DND-41 (cell line): ENCODE results near the gene SMARCA4.
"Not testable (repeated sequence)": the region's sequence is repeated elsewhere in the genome, so short reads cannot be mapped to it uniquely, and the experiment has no call there.

Experiments used
- ATAC-seq: fragments of 200-7000 bp; cut with Tn5 transposase; 3 replicates; pipeline ENCODE4 v1.9.1; 2021; ENCODE audit warnings: low read depth; ENCODE audit not compliant: insufficient read depth
- DNase-seq: peaks from one replicate; pipeline ENCODE4 v3.0.0-alpha.2; 2020
- H2AFZ ChIP-seq: 2 replicates; pipeline ENCODE4 v1.6.0; 2012; ENCODE audit warnings: low read depth, low read length
- H3K27ac ChIP-seq: 2 replicates; pipeline ENCODE4 v1.5.1; 2012; ENCODE audit warnings: low read length, inconsistent platforms
- H3K27me3 ChIP-seq: fragments of 200-600 bp; sonication (generic); 2 replicates; pipeline ENCODE4 v1.6.0; 2012; ENCODE audit warnings: low read length, mild to moderate bottlenecking, inconsistent platforms; ENCODE audit not compliant: insufficient read depth, poor library complexity
- H3K36me3 ChIP-seq: 2 replicates; pipeline ENCODE4 v1.5.1; 2012; ENCODE audit warnings: low read length, inconsistent platforms; ENCODE audit not compliant: insufficient read depth
- H3K4me1 ChIP-seq: 2 replicates; pipeline ENCODE4 v1.5.1; 2012; ENCODE audit warnings: mild to moderate bottlenecking, low read length; ENCODE audit not compliant: insufficient read depth
- H3K4me2 ChIP-seq: 2 replicates; pipeline ENCODE4 v1.6.0; 2012; ENCODE audit warnings: mild to moderate bottlenecking, moderate library complexity, low read length, inconsistent platforms; ENCODE audit not compliant: insufficient read depth
- H3K4me3 ChIP-seq, 2 experiments: fragments of 200-600 bp in 1 of 2; shearing (Covaris generic) in 1 of 2; 2 replicates each; pipeline ENCODE4 v1.5.1; 2012 to 2016; ENCODE audit warnings: inconsistent platforms in 2 of 2, low read length in 2 of 2, mild to moderate bottlenecking in 2 of 2, low read depth in 1 of 2, moderate library complexity in 1 of 2
- H3K79me2 ChIP-seq: 2 replicates; pipeline ENCODE4 v1.6.0; 2012; ENCODE audit warnings: low read length, inconsistent platforms; ENCODE audit not compliant: insufficient read depth
- H3K9ac ChIP-seq: 2 replicates; pipeline ENCODE4 v1.6.0; 2012; ENCODE audit warnings: low read depth, mild to moderate bottlenecking, inconsistent platforms, low read length, moderate library complexity
- H3K9me3 ChIP-seq: 2 replicates; pipeline ENCODE4 v1.5.1; 2012; ENCODE audit warnings: low read length, moderate library complexity, mild to moderate bottlenecking, inconsistent platforms; ENCODE audit not compliant: insufficient read depth, severe bottlenecking
- H4K20me1 ChIP-seq: 2 replicates; pipeline ENCODE4 v1.6.0; 2012; ENCODE audit warnings: low read length; ENCODE audit not compliant: insufficient read depth
- CTCF ChIP-seq: IDR thresholded peaks from 2 replicates; pipeline ENCODE4 v1.5.1; 2012; ENCODE audit warnings: borderline replicate concordance, low read length, moderate library complexity, mild to moderate bottlenecking; ENCODE audit not compliant: poor library complexity, severe bottlenecking; ENCODE audit errors: extremely low read depth
- EZH2 ChIP-seq: IDR thresholded peaks from 3 replicates; pipeline ENCODE4 v1.6.1; 2012; ENCODE audit warnings: borderline replicate concordance, low read depth, mild to moderate bottlenecking, moderate library complexity, low read length, inconsistent platforms; ENCODE audit not compliant: severe bottlenecking

The SMARCA4 gene

GRCh38 chr19:10988380-10988779 is 27.6 kb downstream of the SMARCA4 start:
- no peak overlapping the region for H3K4me3 ChIP-seq
- H3K27ac ChIP-seq: no peak overlapping the region
- ATAC-seq (no peak), DNase-seq (no peak)
- no peak overlapping the region for H3K9ac ChIP-seq
- H3K4me1 ChIP-seq: no peaks in the 10 kb centered on the region
- no peak overlapping the region for H2AFZ ChIP-seq
- no peaks in the 10 kb centered on the region for H3K9me3 ChIP-seq
- peaks cover 47% of the 10 kb centered on the region for H3K79me2 ChIP-seq
- H3K36me3 ChIP-seq: peaks cover 99% of the 10 kb centered on the region
- TF ChIP-seq EZH2 (no peak), CTCF (no peak)
- H4K20me1 ChIP-seq: peaks cover 54% of the 10 kb centered on the region
- no peak overlapping the region for H3K4me2 ChIP-seq
- no peaks in the 10 kb centered on the region for H3K27me3 ChIP-seq

GRCh38 chr19:10988921-10989320 is 28.1 kb downstream of the SMARCA4 start:
- no peaks in the 10 kb centered on the region for H3K9me3 ChIP-seq
- ATAC-seq: no peak
- TF ChIP-seq CTCF (no peak), EZH2 (no peak)
- H3K36me3 ChIP-seq: peaks cover 99% of the 10 kb centered on the region
- H3K27ac ChIP-seq: no peak overlapping the region
- no peak overlapping the region for H3K4me2 ChIP-seq
- peaks cover 49% of the 10 kb centered on the region for H4K20me1 ChIP-seq
- H3K79me2 ChIP-seq: peaks cover 41% of the 10 kb centered on the region
- H3K4me1 ChIP-seq: no peaks in the 10 kb centered on the region
- H3K27me3 ChIP-seq: no peaks in the 10 kb centered on the region
- H3K4me3 ChIP-seq: no peak overlapping the region
- no peak for DNase-seq
- no peak overlapping the region for H2AFZ ChIP-seq
- no peak overlapping the region for H3K9ac ChIP-seq

GRCh38 chr19:10991076-10991475 is 30.2 kb downstream of the SMARCA4 start:
- Histone ChIP-seq H3K9ac (no peak overlapping the region), H3K4me3 (no peak overlapping the region), H2AFZ (no peak overlapping the region), H3K4me2 (no peak overlapping the region), H3K27me3 (no peaks in the 10 kb centered on the region), H4K20me1 (peaks cover 34% of the 10 kb centered on the region), H3K4me1 (no peaks in the 10 kb centered on the region), H3K36me3 (peaks cover 96% of the 10 kb centered on the region), H3K9me3 (no peaks in the 10 kb centered on the region), H3K79me2 (peaks cover 20% of the 10 kb centered on the region; the same call in 1 of the 2 replicates), H3K27ac (no peak overlapping the region)
- TF ChIP-seq CTCF: no peak
- ATAC-seq (no peak), DNase-seq (no peak)

- H3K4me1 ChIP-seq: no peaks in the 10 kb centered on the region
- H2AFZ ChIP-seq: no peak overlapping the region
- H3K79me2 ChIP-seq: peaks cover 15% of the 10 kb centered on the region; the same call in 1 of the 2 replicates
- H3K9ac ChIP-seq: no peak overlapping the region
- H3K4me2 ChIP-seq: no peak overlapping the region
- DNase-seq (no peak), ATAC-seq (no peak)
- H4K20me1 ChIP-seq: peaks cover 30% of the 10 kb centered on the region
- H3K27ac ChIP-seq: no peak overlapping the region
- H3K9me3 ChIP-seq: no peaks in the 10 kb centered on the region
- no peak for TF ChIP-seq CTCF
- TF ChIP-seq EZH2: no peak
- no peaks in the 10 kb centered on the region for H3K27me3 ChIP-seq
- H3K36me3 ChIP-seq: peaks cover 96% of the 10 kb centered on the region
- no peak overlapping the region for H3K4me3 ChIP-seq
These were observed 30.8 kb downstream of the SMARCA4 start for GRCh38 chr19:10991521-10992081.

GRCh38 chr19:10992174-10992573 is 31.3 kb downstream of the SMARCA4 start:
- H3K9me3 ChIP-seq, ATAC-seq, H3K27me3 ChIP-seq, H3K4me1 ChIP-seq, H3K9ac ChIP-seq, DNase-seq, H2AFZ ChIP-seq, H3K4me3 ChIP-seq, H3K4me2 ChIP-seq, H3K79me2 ChIP-seq, H3K27ac ChIP-seq: not testable (repeated sequence)
- H4K20me1 ChIP-seq: peaks cover 24% of the 10 kb centered on the region
- peaks cover 93% of the 10 kb centered on the region for H3K36me3 ChIP-seq
